C4-2B (cell line): Measurements from ENCODE around the gene ZNF516.

Source experiments
- CTCF ChIP-seq: fragments of 450-650 bp; conservative IDR thresholded peaks from 2 replicates; pipeline ENCODE4 v1.5.1; 2017; ENCODE audit warnings: mild to moderate bottlenecking
- ZFX ChIP-seq: fragments of 450-650 bp; IDR thresholded peaks from 2 replicates; pipeline ENCODE4 v1.6.1; 2017

GRCh38 chr18:76434452-76434851, 60.6 kb downstream of the ZNF516 start:
- TF ChIP-seq CTCF (no peak), ZFX (no peak)
